OCI-LY3 (cell line): ENCODE data around the gene MOCS3.
A peak's percentile ranks its signal among the peaks of the same experiment; 100 is the strongest.

Source experiments
- H2AFZ ChIP-seq: fragments of 200-600, 300-600 bp; shearing (Covaris generic); 2 replicates; pipeline ENCODE4 v1.6.0; 2014; ENCODE audit warnings: antibody characterized with exemption, low read depth, low read length
- H3K27ac ChIP-seq: fragments of 200-600, 300-600 bp; sonication (generic); 2 replicates; pipeline ENCODE4 v1.5.1; 2014; ENCODE audit warnings: mild to moderate bottlenecking, low read length, moderate library complexity, mixed read lengths
- H3K27me3 ChIP-seq: fragments of 200-600, 300-600 bp; sonication (generic); 2 replicates; pipeline ENCODE4 v1.6.1; 2014; ENCODE audit warnings: low read depth, low read length, mixed read lengths
- H3K36me3 ChIP-seq: fragments of 200-600, 300-600 bp; sonication (generic); replicated peaks from 2 replicates; pipeline ENCODE3; 2014; ENCODE audit warnings: low read depth, low read length, mixed read lengths
- H3K4me1 ChIP-seq: fragments of 300-600, 200-600 bp; sonication (generic); 2 replicates; pipeline ENCODE4 v1.6.1; 2014; ENCODE audit warnings: low read length, mixed read lengths
- H3K4me2 ChIP-seq: fragments of 200-600, 300-600 bp; sonication (generic); 2 replicates; pipeline ENCODE4 v1.6.1; 2014; ENCODE audit warnings: low read length, mixed read lengths
- H3K4me3 ChIP-seq: fragments of 300-600, 200-600 bp; sonication (generic); 2 replicates; pipeline ENCODE4 v1.5.1; 2014; ENCODE audit warnings: antibody characterized with exemption, mild to moderate bottlenecking, low read length, moderate library complexity
- H3K79me2 ChIP-seq: fragments of 300-600, 200-600 bp; shearing (Covaris generic); 2 replicates; pipeline ENCODE4 v1.6.1; 2014; ENCODE audit warnings: mild to moderate bottlenecking, low read length, mixed read lengths
- H3K9ac ChIP-seq: fragments of 300-600, 200-600 bp; shearing (Covaris generic); 2 replicates; pipeline ENCODE4 v1.6.0; 2014; ENCODE audit warnings: mild to moderate bottlenecking, low read length, moderate library complexity
- H3K9me3 ChIP-seq: fragments of 200-600, 300-600 bp; shearing (Covaris generic); 2 replicates; pipeline ENCODE4 v1.6.1; 2014; ENCODE audit warnings: low read length, mixed read lengths; ENCODE audit not compliant: insufficient read depth
- H4K20me1 ChIP-seq: fragments of 200-600, 300-600 bp; sonication (generic); 2 replicates; pipeline ENCODE4 v1.6.1; 2016; ENCODE audit warnings: low read length, mixed read lengths; ENCODE audit not compliant: insufficient read depth
- EZH2phosphoT487 ChIP-seq: fragments of 200-600 bp; shearing (Covaris generic); IDR thresholded peaks from 2 replicates; pipeline ENCODE4 v1.6.1; 2018; ENCODE audit warnings: antibody characterized with exemption, mixed run types, low read depth
- TF ChIP-seq, protein P1 (sequence below): fragments of 200-600, 300-600 bp; sonication (generic); IDR thresholded peaks from 2 replicates; pipeline ENCODE4 v1.5.1; 2014; ENCODE audit warnings: antibody characterized with exemption, low read length, low read depth

Gene MOCS3

DNA sequence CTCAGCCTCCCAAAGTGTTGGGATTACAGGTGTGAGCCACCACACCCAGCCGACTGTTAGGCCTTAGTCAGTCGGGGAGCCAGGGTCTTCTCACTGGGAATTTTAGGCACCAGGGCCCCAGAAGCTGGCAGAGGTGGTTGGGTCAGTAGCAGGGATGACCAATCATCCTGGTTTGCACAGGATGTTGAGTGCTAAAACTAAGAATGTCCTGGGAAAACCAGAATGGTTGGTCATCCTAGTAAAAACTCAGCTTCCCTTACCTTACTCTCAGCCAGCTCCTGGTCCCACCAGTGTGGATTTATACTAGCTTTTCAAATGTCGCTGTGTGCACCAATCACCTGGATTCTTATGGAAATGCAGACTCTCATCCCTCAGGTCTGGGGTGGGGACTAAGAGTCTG is 32.5 kb downstream of the MOCS3 start:
- TF ChIP-seq, protein P1, sequence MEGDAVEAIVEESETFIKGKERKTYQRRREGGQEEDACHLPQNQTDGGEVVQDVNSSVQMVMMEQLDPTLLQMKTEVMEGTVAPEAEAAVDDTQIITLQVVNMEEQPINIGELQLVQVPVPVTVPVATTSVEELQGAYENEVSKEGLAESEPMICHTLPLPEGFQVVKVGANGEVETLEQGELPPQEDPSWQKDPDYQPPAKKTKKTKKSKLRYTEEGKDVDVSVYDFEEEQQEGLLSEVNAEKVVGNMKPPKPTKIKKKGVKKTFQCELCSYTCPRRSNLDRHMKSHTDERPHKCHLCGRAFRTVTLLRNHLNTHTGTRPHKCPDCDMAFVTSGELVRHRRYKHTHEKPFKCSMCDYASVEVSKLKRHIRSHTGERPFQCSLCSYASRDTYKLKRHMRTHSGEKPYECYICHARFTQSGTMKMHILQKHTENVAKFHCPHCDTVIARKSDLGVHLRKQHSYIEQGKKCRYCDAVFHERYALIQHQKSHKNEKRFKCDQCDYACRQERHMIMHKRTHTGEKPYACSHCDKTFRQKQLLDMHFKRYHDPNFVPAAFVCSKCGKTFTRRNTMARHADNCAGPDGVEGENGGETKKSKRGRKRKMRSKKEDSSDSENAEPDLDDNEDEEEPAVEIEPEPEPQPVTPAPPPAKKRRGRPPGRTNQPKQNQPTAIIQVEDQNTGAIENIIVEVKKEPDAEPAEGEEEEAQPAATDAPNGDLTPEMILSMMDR, result no peak
- no peak for TF ChIP-seq EZH2phosphoT487
- Histone ChIP-seq H3K9ac (no peak overlapping the region), H3K36me3 (no peaks in the 10 kb centered on the region), H3K4me2 (no peak overlapping the region), H3K79me2 (no peaks in the 10 kb centered on the region), H2AFZ (no peak overlapping the region), H3K4me1 (peaks cover 22% of the 10 kb centered on the region), H3K27ac (no peak overlapping the region), H3K27me3 (peaks cover 25% of the 10 kb centered on the region), H3K9me3 (no peaks in the 10 kb centered on the region), H3K4me3 (no peak overlapping the region), H4K20me1 (no peaks in the 10 kb centered on the region)

DNA sequence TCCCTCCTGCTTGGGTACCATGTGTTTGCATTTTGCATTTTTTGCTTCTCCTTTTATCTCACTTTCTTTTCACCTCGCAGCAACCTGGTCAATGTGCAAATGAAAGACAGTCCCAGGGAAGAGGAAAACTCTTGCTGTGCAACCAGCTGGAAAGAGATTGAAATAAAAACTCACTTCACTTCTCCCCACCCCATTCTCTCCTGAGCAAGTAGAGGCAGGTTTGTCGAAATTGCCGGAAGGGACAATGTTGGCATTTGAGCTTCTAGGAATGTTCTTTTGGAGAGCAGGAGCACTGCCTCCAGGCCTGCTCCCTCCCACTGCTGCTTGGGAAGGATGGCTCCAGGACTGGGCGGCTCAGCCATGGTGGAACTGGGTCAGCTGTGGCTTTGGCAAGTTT is 33.7 kb downstream of the MOCS3 start:
- peak overlapping the region; percentile 58 for H3K4me2 ChIP-seq
- peak overlapping the region; percentile 4; the same call in 1 of the 2 replicates for H3K27ac ChIP-seq
- H4K20me1 ChIP-seq, result no peaks in the 10 kb centered on the region
- H3K9ac ChIP-seq, result peak overlapping the region; percentile 7; the same call in 1 of the 2 replicates
- peak overlapping the region; percentile 46 for H3K4me3 ChIP-seq
- no peaks in the 10 kb centered on the region for H3K9me3 ChIP-seq
- peaks cover 22% of the 10 kb centered on the region for H3K4me1 ChIP-seq
- H2AFZ ChIP-seq, result peak overlapping the region; percentile 56
- H3K36me3 ChIP-seq, result no peaks in the 10 kb centered on the region
- TF ChIP-seq, protein P1, result no peak
- TF ChIP-seq EZH2phosphoT487, result no peak
- peaks cover 27% of the 10 kb centered on the region for H3K27me3 ChIP-seq
- H3K79me2 ChIP-seq, result no peaks in the 10 kb centered on the region

DNA sequence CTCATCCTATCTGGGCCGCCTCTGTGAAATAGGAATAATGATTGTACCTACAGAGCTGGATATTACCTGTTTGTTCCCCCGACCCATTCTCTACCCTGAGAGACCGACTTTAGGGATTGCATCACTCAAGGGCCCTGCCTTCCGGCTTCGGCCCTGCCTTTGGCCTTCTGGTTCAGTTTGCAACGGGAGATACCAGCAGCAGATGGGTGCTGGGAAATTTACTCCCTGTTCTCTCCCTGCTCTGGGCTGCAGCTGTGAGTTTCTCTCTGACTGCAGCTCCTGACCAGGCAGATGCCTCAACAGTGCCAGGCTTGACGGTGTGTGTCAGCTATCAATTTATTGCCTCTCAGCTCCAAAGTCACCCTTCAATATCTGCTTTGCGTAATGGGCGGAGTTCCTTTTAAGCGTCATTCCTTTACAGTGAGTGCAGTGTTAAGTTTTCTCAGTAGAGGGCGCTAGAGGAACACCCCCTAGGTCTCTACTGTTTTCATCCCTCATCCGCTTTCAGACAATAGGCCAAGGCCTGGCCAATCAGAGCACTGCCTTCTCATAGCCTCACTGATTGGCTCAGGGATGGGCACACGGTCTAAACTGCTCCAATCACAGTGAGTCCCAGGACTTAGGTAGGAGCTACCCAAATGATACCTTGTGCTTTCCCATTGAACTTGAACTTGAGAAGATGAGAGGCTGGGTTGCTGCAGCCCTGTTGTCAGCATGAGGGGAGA is 34.3 kb downstream of the MOCS3 start:
- H3K4me2 ChIP-seq, result peak overlapping the region; percentile 58
- H2AFZ ChIP-seq, result peak overlapping the region; percentile 59
- H3K4me3 ChIP-seq, result peak overlapping the region; percentile 46

DNA sequence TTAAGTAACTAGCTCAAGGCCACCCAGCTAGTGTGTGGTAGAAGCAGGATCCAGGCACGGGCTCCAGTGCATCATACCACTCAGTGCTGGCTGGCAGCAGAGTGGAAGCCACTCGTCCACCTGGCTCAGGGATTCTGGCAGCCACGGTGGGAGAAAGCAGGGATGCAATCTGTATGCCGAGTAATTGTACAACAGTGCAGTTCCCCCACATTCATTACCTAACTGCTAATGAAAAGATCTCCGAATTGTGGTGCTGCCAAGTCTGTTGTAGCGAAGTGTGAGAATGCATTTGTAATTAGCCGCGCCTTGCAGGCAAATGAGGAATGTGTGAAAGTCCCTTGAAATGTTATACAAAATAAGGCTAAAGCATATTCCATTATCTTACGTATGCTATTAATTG is 35.3 kb downstream of the MOCS3 start:
- no peaks in the 10 kb centered on the region for H3K79me2 ChIP-seq
- H2AFZ ChIP-seq, result no peak overlapping the region

More for the DNA sequence above, 34.3 kb downstream of the MOCS3 start:
- Histone ChIP-seq H3K36me3 (no peaks in the 10 kb centered on the region), H3K27ac (peak overlapping the region; percentile 4; the same call in 1 of the 2 replicates), H3K9me3 (no peaks in the 10 kb centered on the region), H3K9ac (peak overlapping the region; percentile 7; the same call in 1 of the 2 replicates), H3K79me2 (no peaks in the 10 kb centered on the region), H4K20me1 (no peaks in the 10 kb centered on the region), H3K27me3 (peaks cover 33% of the 10 kb centered on the region), H3K4me1 (peaks cover 21% of the 10 kb centered on the region)
- TF ChIP-seq, protein P1, result peak; percentile 99
- TF ChIP-seq EZH2phosphoT487, result no peak

More for the DNA sequence above, 35.3 kb downstream of the MOCS3 start:
- Histone ChIP-seq H3K4me2 (peak overlapping the region; percentile 58; the same call in 1 of the 2 replicates), H3K27me3 (peaks cover 36% of the 10 kb centered on the region), H3K27ac (no peak overlapping the region), H4K20me1 (no peaks in the 10 kb centered on the region), H3K9me3 (no peaks in the 10 kb centered on the region), H3K4me1 (peaks cover 19% of the 10 kb centered on the region), H3K36me3 (no peaks in the 10 kb centered on the region), H3K4me3 (no peak overlapping the region), H3K9ac (no peak overlapping the region)
- TF ChIP-seq, protein P1, result no peak
- no peak for TF ChIP-seq EZH2phosphoT487
